ENCODE results near the gene SLC25A25.
"Not testable (repeated sequence)": the region's sequence is repeated elsewhere in the genome, so short reads cannot be mapped to it uniquely, and the experiment has no call there.

SLC25A25 gene

DNA sequence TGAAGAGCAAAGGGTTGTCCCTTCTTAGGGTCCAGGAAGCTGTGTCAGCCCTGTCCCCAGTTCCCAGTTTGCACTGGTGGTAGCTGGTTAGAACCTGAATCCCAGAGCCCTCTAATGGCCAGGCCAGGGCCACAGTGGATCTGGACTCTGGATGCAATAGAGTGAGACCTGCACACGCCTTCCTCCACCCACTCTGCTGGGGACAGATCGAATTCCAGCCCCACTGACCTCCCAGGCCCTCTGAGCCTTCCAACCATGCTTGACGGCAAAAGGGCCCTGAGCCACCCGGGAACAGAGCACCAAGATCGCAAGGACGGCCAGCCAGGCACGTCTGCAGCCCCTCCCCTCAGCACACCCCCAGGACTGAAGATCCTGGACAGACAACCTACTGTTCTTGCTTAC, 24.6 kb upstream of the SLC25A25 start:
- TF ChIP-seq, protein P1, sequence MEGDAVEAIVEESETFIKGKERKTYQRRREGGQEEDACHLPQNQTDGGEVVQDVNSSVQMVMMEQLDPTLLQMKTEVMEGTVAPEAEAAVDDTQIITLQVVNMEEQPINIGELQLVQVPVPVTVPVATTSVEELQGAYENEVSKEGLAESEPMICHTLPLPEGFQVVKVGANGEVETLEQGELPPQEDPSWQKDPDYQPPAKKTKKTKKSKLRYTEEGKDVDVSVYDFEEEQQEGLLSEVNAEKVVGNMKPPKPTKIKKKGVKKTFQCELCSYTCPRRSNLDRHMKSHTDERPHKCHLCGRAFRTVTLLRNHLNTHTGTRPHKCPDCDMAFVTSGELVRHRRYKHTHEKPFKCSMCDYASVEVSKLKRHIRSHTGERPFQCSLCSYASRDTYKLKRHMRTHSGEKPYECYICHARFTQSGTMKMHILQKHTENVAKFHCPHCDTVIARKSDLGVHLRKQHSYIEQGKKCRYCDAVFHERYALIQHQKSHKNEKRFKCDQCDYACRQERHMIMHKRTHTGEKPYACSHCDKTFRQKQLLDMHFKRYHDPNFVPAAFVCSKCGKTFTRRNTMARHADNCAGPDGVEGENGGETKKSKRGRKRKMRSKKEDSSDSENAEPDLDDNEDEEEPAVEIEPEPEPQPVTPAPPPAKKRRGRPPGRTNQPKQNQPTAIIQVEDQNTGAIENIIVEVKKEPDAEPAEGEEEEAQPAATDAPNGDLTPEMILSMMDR (conservative IDR thresholded peaks at IDR 0.05; ENCODE audit: low read length) = no peak
- no peak for DNase-seq (ENCODE audit: low read depth)
- no peak overlapping the region for H3K4me3 ChIP-seq (ENCODE audit: low read length)

DNA sequence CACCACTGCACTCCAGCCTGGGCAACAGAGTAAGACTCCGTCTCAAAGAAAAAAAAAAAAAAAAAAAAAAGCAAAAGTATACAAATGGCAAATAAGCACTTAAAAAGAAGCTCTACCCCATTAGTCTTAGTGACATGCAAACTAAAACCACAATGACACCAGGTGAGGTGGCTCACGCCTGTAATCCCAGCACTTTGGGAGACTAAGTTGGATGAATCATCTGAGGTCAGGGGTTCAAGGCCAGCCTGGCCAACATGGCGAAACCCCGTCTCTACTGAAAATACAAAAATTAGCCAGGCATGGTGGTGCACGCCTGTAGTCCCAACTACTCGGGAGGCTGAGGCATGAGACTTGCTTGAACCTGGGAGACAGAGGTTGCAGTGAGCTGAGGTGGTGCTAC, 22.6 kb upstream of the SLC25A25 start:
- H3K4me3 ChIP-seq (ENCODE audit: low read length); DNase-seq (ENCODE audit: low read depth): not testable (repeated sequence)

DNA sequence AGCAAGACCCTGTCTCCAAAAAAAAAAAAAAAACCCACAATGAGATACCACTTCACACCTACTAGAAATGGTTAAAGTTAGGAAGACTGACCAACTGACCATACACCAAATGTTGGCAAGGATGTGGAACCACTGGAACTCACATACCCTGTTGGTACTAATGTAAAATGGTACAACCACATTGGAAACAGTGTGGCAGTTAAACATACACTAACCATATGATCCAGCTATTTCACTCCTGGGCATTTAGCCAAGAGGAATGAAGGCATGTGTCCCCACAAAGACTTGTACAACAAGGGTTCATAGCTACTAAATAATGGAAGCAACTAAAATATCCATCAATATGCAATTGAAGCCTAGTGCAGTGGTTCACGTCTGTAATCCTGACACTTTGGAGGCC, 22.2 kb upstream of the SLC25A25 start:
- no peak for DNase-seq (ENCODE audit: low read depth)

DNA sequence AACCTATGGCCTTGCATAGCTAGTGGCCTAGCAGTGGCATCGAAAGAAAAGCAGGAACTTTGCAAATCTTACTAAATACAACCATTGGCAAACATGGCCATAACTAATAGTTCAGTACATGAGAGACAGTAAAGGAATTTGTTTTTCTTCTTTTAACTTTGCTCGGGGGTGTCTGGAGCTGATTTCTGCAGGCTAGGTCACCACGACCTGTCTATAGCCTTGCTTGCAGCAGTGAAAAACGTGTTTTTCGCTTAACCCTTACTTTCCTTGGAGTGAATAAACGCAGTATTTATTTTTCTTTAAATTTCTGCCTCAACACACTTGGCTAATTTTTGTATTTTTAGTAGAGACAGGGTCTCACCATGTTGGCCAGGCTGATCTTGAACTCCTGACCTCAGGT, 20.8 kb upstream of the SLC25A25 start:
- TF ChIP-seq, protein P1 (conservative IDR thresholded peaks at IDR 0.05; ENCODE audit: low read length) = no peak
- no peak overlapping the region for H3K4me3 ChIP-seq (ENCODE audit: low read length)
- DNase-seq (ENCODE audit: low read depth) = no peak

More for the DNA sequence above, 22.2 kb upstream of the SLC25A25 start:
- TF ChIP-seq, protein P1 (conservative IDR thresholded peaks at IDR 0.05; ENCODE audit: low read length) = no peak
- no peak overlapping the region for H3K4me3 ChIP-seq (ENCODE audit: low read length)

DNA sequence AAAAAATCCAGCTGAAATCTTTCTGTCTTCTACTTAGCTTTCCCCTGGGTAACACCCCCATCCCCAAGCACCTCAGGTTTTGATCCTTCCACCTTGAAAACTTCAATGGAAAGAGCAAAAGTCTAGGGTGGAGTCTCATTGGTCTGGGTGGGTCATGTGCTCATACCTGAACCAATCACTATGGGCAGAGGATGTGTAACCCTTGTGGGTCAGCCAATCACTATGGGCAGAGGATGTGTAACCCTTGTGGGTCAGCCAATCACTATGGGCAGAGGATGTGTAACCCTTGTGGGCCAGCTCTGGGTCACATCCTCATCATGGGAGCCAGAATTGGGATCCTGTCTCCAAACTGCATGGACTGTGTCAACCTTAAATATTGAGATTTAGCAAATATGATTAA, 19.4 kb upstream of the SLC25A25 start:
- TF ChIP-seq, protein P1 (conservative IDR thresholded peaks at IDR 0.05; ENCODE audit: low read length) = no peak
- DNase-seq (ENCODE audit: low read depth) = no peak

DNA sequence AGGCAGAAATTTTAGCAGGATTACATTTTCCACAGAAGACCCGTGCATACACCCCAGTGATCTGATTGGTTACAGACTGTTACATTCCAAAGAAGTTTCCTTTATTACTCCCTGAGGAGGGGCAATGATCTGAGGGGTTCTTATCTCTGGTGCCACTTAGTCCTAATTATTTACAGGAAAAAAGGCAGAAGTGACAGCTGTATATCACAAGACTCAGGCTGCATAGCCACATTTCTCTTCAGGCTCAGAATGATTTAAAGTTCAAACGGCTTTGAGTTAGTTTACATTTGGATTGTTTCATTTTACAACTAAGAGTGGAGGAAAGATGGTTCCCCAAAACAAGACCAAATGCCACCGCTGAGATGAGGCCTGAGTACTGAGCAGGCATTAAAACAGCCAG, 18.2 kb upstream of the SLC25A25 start:
- no peak for DNase-seq (ENCODE audit: low read depth)
- TF ChIP-seq, protein P1 (conservative IDR thresholded peaks at IDR 0.05; ENCODE audit: low read length) = no peak
- no peak overlapping the region for H3K4me3 ChIP-seq (ENCODE audit: low read length)

More for the DNA sequence above, 19.4 kb upstream of the SLC25A25 start:
- no peak overlapping the region for H3K4me3 ChIP-seq (ENCODE audit: low read length)

DNA sequence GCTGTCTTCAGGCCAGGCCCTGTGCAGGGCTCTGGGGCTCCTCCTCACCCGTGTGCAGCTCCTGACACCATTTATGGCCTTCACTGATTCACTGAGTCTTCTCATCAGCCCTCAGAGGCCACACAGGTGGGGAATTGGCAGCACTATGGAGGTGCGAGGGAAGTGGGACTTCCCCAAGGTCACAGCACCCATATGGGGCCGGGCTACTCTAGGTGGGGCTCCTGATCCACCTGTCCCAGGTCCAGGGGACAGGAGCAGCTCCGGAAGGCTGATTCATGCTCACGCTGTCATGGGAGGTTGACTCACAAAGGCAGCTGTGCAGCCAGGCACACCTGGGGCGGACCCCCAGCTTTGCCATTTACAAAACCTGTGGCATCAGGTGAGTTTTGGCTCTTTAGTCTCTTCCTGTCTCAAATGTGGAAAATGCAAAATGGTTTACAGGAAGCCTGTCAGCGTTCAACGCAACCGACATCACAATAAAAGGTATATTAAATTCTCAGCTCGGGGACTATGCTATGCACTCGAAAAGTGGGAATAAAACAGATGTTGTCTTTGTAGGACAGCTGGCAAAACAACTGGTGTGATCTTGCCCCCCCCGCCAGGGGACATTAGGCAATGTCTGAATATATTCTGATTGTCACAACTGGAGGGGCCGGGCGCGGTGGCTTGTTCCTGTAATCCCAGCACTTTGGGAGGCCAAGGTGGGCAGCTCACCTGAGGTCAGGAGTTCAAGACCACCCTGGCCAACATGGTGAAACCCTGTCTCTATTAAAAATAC, 15.9 kb upstream of the SLC25A25 start:
- TF ChIP-seq, protein P1 (conservative IDR thresholded peaks at IDR 0.05; ENCODE audit: low read length) = no peak
- H3K4me3 ChIP-seq (ENCODE audit: low read length) = no peak overlapping the region
- DNase-seq (ENCODE audit: low read depth) = no peak
